GM12873 (cell line): ENCODE results near the gene CEND1.
A peak's percentile ranks its signal among the peaks of the same experiment; 100 is the strongest.

Experiments
- TF ChIP-seq, protein P1 (sequence below): IDR thresholded peaks from 2 replicates; pipeline ENCODE4 v1.5.1; 2012; ENCODE audit warnings: low read depth, mild to moderate bottlenecking, moderate library complexity, low read length, control low read depth; ENCODE audit not compliant: insufficient read depth; ENCODE audit errors: missing control alignments

The CEND1 gene

DNA sequence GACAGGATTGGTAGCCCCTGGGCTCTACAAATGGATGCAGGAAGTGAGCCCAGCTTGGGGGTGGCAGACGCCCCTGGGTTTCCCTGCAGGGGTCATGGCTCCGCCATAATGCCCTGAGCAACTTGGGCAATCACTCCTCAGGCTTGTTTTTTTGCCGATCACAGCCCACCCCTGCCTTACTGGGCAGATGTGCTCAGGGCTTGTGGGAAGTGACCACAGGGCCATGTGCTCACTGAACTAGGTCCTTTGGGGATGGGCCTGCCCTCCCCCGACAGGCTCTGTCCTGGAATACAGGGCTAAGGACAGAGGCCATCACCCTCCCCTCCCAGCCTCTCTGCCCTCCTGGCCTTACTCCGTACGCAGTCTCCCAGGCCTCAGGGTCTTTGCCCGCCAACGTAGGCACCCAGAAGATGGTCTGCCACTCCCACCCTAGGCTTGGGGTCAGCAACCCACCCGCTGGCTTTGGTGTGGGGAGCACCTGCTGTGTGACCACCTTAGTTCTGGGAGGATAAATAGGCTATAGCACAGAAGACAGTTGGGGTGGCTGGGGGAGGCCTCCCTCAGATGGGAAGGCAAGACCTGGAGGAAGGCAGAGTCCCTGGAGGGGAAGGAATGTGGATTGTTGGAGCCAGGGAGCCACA lies 23.7 kb upstream of the CEND1 start:
- TF ChIP-seq, protein P1, sequence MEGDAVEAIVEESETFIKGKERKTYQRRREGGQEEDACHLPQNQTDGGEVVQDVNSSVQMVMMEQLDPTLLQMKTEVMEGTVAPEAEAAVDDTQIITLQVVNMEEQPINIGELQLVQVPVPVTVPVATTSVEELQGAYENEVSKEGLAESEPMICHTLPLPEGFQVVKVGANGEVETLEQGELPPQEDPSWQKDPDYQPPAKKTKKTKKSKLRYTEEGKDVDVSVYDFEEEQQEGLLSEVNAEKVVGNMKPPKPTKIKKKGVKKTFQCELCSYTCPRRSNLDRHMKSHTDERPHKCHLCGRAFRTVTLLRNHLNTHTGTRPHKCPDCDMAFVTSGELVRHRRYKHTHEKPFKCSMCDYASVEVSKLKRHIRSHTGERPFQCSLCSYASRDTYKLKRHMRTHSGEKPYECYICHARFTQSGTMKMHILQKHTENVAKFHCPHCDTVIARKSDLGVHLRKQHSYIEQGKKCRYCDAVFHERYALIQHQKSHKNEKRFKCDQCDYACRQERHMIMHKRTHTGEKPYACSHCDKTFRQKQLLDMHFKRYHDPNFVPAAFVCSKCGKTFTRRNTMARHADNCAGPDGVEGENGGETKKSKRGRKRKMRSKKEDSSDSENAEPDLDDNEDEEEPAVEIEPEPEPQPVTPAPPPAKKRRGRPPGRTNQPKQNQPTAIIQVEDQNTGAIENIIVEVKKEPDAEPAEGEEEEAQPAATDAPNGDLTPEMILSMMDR, result no peak

DNA sequence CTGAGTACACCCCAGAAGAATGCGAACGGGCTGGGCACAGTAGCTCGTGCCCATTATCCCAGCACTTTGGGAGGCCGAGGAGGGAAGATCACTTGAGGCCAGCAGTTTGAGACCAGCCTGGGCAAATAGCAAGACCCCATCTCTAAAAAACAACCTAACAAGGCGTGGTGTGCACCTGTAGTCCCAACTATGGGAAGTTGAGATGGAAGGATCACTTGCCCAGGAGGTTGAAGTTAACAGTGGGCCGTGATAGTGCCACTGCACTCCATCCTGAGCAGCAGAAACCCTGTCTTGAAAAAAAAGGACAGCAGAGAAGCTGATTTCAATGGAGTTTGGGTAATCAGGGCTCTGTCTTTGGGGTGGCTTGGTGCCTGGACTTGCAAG lies 23.2 kb upstream of the CEND1 start:
- TF ChIP-seq, protein P1, result no peak

DNA sequence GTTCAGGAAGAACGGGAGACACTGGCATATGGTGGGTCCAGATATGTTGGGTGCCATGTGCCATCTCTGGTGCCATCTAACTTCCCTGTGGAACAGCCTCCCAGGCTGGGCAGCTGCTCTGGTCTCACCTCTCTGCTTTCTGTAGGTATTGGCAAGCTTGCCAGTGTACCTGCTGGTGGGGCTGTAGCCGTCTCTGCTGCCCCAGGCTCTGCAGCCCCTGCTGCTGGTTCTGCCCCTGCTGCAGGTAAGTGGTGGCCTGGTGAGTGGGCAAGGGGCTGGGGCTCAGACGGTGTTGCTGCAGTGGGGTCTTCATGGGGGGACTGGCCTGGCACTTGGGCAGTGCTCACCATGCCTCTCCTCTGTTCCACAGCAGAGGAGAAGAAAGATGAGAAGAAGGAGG lies 22.5 kb upstream of the CEND1 start:
- TF ChIP-seq, protein P1, result no peak

DNA sequence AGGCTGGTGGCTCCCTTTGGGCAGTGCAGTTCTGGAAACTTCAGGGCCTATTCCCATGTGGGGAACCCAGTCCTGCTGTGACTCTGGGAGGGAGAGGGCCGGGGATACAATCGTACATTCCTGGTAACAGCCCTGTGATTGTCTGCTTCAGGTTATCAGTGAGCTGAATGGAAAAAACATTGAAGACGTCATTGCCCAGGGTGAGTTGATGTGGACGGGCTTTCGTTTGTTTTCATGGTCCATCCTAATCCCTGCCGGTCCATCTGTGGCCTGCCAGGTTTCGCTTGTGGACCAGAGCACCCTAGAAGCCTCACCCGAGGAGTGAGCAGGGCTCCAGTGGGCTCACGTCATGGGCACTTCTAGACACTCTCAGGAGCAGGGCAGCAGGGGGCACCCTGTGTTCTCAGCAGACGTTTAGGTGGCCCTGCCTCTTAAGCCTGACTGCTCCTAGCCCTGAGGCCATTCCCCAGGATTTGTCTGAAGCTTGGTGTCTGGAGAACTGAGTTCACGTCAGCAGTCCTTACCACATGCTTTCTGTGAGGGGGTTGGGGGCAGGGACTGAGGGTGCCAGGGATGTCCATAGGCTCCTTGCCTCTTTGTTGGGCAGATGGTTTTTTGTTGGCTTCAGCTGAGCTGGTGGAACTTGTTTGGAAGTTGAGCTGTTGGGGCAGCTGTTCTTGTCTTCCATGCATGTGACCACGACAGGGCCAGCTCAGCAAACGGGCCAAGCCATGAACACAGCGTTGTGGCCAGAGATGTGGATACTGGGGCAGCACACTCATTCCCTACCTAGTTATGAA lies 21.8 kb upstream of the CEND1 start:
- TF ChIP-seq, protein P1, result peak; percentile 8

DNA sequence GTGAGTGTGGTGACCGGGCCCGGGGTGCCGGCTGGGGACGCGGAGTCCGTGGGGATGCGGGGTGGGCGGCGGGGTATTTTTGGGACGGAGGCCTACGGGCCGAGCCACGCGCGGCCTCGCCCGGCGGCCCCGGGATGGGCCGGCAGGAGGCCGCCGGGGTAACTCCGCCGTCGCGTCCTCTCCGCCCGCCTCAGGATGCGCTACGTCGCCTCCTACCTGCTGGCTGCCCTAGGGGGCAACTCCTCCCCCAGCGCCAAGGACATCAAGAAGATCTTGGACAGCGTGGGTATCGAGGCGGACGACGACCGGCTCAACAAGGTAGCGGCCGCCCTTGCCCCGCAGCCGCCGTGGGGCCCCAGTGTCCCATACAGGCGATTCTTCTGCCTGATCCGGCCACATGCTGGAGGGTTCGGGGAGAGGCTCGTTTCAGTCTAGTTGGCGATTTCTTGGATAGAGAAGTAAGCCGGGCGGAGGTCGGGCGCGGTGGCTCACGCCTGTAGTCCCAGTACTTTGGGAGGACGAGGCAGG lies 20.2 kb upstream of the CEND1 start:
- TF ChIP-seq, protein P1, result peak; percentile 4

DNA sequence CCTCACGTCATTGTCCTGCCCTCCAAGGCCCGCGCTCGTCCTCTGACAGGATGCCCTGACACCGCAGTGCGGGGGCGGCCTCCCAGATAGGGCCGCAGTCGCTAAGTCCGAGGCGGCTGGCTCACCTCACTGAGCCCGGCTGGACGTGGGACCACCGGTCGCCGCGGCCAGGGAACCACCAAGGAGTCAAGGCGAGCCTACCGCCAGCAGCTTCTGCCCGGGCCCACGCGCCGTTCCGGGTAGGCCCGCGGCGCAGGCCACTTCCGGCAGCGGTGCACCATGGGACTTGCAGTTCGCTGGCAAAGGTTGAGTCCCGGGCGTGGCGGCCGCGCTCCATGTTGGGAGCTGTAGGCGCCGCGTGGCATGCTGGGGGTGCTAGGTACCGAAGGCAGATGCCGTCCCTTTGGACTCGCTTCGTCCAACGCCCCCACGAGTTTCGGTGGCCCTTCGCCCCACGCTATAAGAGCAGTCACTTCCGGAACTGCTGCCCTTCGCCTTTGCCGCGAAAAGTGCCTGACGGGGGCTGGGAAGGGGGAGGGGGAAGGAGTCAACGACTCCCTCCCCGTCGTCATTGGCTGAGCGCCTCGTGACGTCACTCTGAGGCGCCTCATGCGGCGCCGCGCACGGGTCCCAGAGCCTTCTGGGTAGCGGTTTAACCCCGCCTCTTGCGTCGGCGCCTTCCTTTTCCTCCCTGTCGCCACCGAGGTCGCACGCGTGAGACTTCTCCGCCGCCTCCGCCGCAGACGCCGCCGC lies 19.6 kb upstream of the CEND1 start, which contains the start of gene RPLP2:
Gene RPLP2, plus strand, starts transcription at position 681 of the 753 bp plus-strand sequence. CDS start 268 bp downstream, outside the sequence.
- TF ChIP-seq, protein P1, result no peak
